ENCODE results near the gene RNU1-1.
A peak's percentile ranks its signal among the peaks of the same experiment; 100 is the strongest.
"Not testable (repeated sequence)": the region's sequence is repeated elsewhere in the genome, so short reads cannot be mapped to it uniquely, and the experiment has no call there.

RNU1-1 gene

GRCh38 chr1:16518913-16519254 is 4.8 kb upstream of the RNU1-1 start:
- 67% methylated on average over 1 of the region's 3 CpGs for WGBS
- H3K27ac ChIP-seq (ENCODE audit: low read length, poor library complexity, severe bottlenecking), result not testable (repeated sequence)

GRCh38 chr1:16516694-16517410 is 2.8 kb upstream of the RNU1-1 start:
- not testable (repeated sequence) for H3K18ac ChIP-seq (ENCODE audit: low read depth in 1 of 2, low read length in 2 of 2); H2AFZ ChIP-seq (ENCODE audit: low read depth, low read length); H2AK5ac ChIP-seq (ENCODE audit: low read length, severe bottlenecking); H3K27ac ChIP-seq (ENCODE audit: low read length, poor library complexity, severe bottlenecking); H3K4me3 ChIP-seq (ENCODE audit: insufficient read depth in 1 of 2, low read depth in 1 of 2, low read length in 2 of 2); H3K9ac ChIP-seq (ENCODE audit: low read length); H3K9me3 ChIP-seq (ENCODE audit: control insufficient read depth, low read length); H2BK120ac ChIP-seq (ENCODE audit: low read depth, low read length); H4K8ac ChIP-seq (ENCODE audit: low read length); H3K4me1 ChIP-seq (ENCODE audit: control insufficient read depth, insufficient read depth, low read depth, low read length); H2BK15ac ChIP-seq (ENCODE audit: low read depth, poor library complexity, severe bottlenecking); H4K91ac ChIP-seq (ENCODE audit: low read length); H3K4ac ChIP-seq (ENCODE audit: low read depth in 1 of 2, low read length in 2 of 2); DNase-seq; H2BK12ac ChIP-seq (ENCODE audit: low read length in 2 of 2); H2BK5ac ChIP-seq (ENCODE audit: low read depth, low read length, poor library complexity, severe bottlenecking); H3K14ac ChIP-seq (ENCODE audit: low read length in 2 of 2); H3K4me2 ChIP-seq (ENCODE audit: low read length, poor library complexity, severe bottlenecking); H3K23ac ChIP-seq (ENCODE audit: low read length in 2 of 2); H3K36me3 ChIP-seq (ENCODE audit: control insufficient read depth in 1 of 2, insufficient read depth in 2 of 2, low read depth in 1 of 2, low read length in 2 of 2); H3K79me1 ChIP-seq (replicated peaks; ENCODE audit: low read length, poor library complexity, severe bottlenecking)
- WGBS, result 65% methylated on average over 4 of the region's 5 CpGs
- peaks cover 25 to 41% of the 10 kb centered on the region in 2 experiments for H3K27me3 ChIP-seq (ENCODE audit: control insufficient read depth in 1 of 2, insufficient read depth in 1 of 2, low read length in 2 of 2)

More at GRCh38 chr1:16518913-16519254, 4.8 kb upstream of the RNU1-1 start:
- not testable (repeated sequence) for H2AFZ ChIP-seq (ENCODE audit: low read depth, low read length); H3K4me2 ChIP-seq (ENCODE audit: low read length, poor library complexity, severe bottlenecking); H3K36me3 ChIP-seq (ENCODE audit: control insufficient read depth in 1 of 2, insufficient read depth in 2 of 2, low read depth in 1 of 2, low read length in 2 of 2); H2BK5ac ChIP-seq (ENCODE audit: low read depth, low read length, poor library complexity, severe bottlenecking); H3K18ac ChIP-seq (ENCODE audit: low read depth in 1 of 2, low read length in 2 of 2); H3K9ac ChIP-seq (ENCODE audit: low read length); H3K79me1 ChIP-seq (replicated peaks; ENCODE audit: low read length, poor library complexity, severe bottlenecking); H3K9me3 ChIP-seq (ENCODE audit: control insufficient read depth, low read length); H2BK15ac ChIP-seq (ENCODE audit: low read depth, poor library complexity, severe bottlenecking); H4K8ac ChIP-seq (ENCODE audit: low read length); H2BK12ac ChIP-seq (ENCODE audit: low read length in 2 of 2); H3K4ac ChIP-seq (ENCODE audit: low read depth in 1 of 2, low read length in 2 of 2); H3K4me1 ChIP-seq (ENCODE audit: control insufficient read depth, insufficient read depth, low read depth, low read length); DNase-seq; H3K23ac ChIP-seq (ENCODE audit: low read length in 2 of 2); H3K14ac ChIP-seq (ENCODE audit: low read length in 2 of 2); H4K91ac ChIP-seq (ENCODE audit: low read length); H2BK120ac ChIP-seq (ENCODE audit: low read depth, low read length); H3K4me3 ChIP-seq (ENCODE audit: insufficient read depth in 1 of 2, low read depth in 1 of 2, low read length in 2 of 2); H2AK5ac ChIP-seq (ENCODE audit: low read length, severe bottlenecking)
- H3K27me3 ChIP-seq (ENCODE audit: control insufficient read depth in 1 of 2, insufficient read depth in 1 of 2, low read length in 2 of 2), result peaks cover 32 to 53% of the 10 kb centered on the region in 2 experiments

- peaks cover 0 to 11% of the 10 kb centered on the region in 2 experiments for H3K27me3 ChIP-seq (ENCODE audit: control insufficient read depth in 1 of 2, insufficient read depth in 1 of 2, low read length in 2 of 2)
- not testable (repeated sequence) for H2BK5ac ChIP-seq (ENCODE audit: low read depth, low read length, poor library complexity, severe bottlenecking); H4K8ac ChIP-seq (ENCODE audit: low read length); H3K4me2 ChIP-seq (ENCODE audit: low read length, poor library complexity, severe bottlenecking); H2AFZ ChIP-seq (ENCODE audit: low read depth, low read length); H3K4ac ChIP-seq (ENCODE audit: low read depth in 1 of 2, low read length in 2 of 2); H3K18ac ChIP-seq (ENCODE audit: low read depth in 1 of 2, low read length in 2 of 2); H2BK120ac ChIP-seq (ENCODE audit: low read depth, low read length); H3K23ac ChIP-seq (ENCODE audit: low read length in 2 of 2); H3K14ac ChIP-seq (ENCODE audit: low read length in 2 of 2); H3K36me3 ChIP-seq (ENCODE audit: control insufficient read depth in 1 of 2, insufficient read depth in 2 of 2, low read depth in 1 of 2, low read length in 2 of 2); H3K79me1 ChIP-seq (replicated peaks; ENCODE audit: low read length, poor library complexity, severe bottlenecking); H3K9me3 ChIP-seq (ENCODE audit: control insufficient read depth, low read length); H4K91ac ChIP-seq (ENCODE audit: low read length); H2BK12ac ChIP-seq (ENCODE audit: low read length in 2 of 2); H2AK5ac ChIP-seq (ENCODE audit: low read length, severe bottlenecking); H3K4me3 ChIP-seq (ENCODE audit: insufficient read depth in 1 of 2, low read depth in 1 of 2, low read length in 2 of 2); H3K4me1 ChIP-seq (ENCODE audit: control insufficient read depth, insufficient read depth, low read depth, low read length); H3K9ac ChIP-seq (ENCODE audit: low read length); H2BK15ac ChIP-seq (ENCODE audit: low read depth, poor library complexity, severe bottlenecking); H3K27ac ChIP-seq (ENCODE audit: low read length, poor library complexity, severe bottlenecking)
- DNase-seq, result peak; percentile 100
- WGBS, result 0% methylated on average over 10 of the region's 26 CpGs
Measured at GRCh38 chr1:16513412-16514106, 526 bp downstream of the RNU1-1 start.

GRCh38 chr1:16512624-16513411 is 1.3 kb downstream of the RNU1-1 start:
- H2AK5ac ChIP-seq (ENCODE audit: low read length, severe bottlenecking); H4K8ac ChIP-seq (ENCODE audit: low read length); H3K4me3 ChIP-seq (ENCODE audit: insufficient read depth in 1 of 2, low read depth in 1 of 2, low read length in 2 of 2); H3K18ac ChIP-seq (ENCODE audit: low read depth in 1 of 2, low read length in 2 of 2); H3K9me3 ChIP-seq (ENCODE audit: control insufficient read depth, low read length); H3K23ac ChIP-seq (ENCODE audit: low read length in 2 of 2); H3K4me2 ChIP-seq (ENCODE audit: low read length, poor library complexity, severe bottlenecking); H3K79me1 ChIP-seq (replicated peaks; ENCODE audit: low read length, poor library complexity, severe bottlenecking); H4K91ac ChIP-seq (ENCODE audit: low read length); H3K36me3 ChIP-seq (ENCODE audit: control insufficient read depth in 1 of 2, insufficient read depth in 2 of 2, low read depth in 1 of 2, low read length in 2 of 2); H3K14ac ChIP-seq (ENCODE audit: low read length in 2 of 2); H2BK120ac ChIP-seq (ENCODE audit: low read depth, low read length); H3K4me1 ChIP-seq (ENCODE audit: control insufficient read depth, insufficient read depth, low read depth, low read length); H2BK12ac ChIP-seq (ENCODE audit: low read length in 2 of 2); H3K4ac ChIP-seq (ENCODE audit: low read depth in 1 of 2, low read length in 2 of 2); H3K27ac ChIP-seq (ENCODE audit: low read length, poor library complexity, severe bottlenecking); H3K27me3 ChIP-seq (ENCODE audit: control insufficient read depth in 1 of 2, insufficient read depth in 1 of 2, low read length in 2 of 2); H2BK15ac ChIP-seq (ENCODE audit: low read depth, poor library complexity, severe bottlenecking); H3K9ac ChIP-seq (ENCODE audit: low read length); H2BK5ac ChIP-seq (ENCODE audit: low read depth, low read length, poor library complexity, severe bottlenecking); H2AFZ ChIP-seq (ENCODE audit: low read depth, low read length): not testable (repeated sequence)
- WGBS, result 84% methylated on average over 8 of the region's 15 CpGs
- DNase-seq, result peak; percentile 67

Measured in mesenchymal stem cell (in vitro differentiated cells and primary cell).